HepG2 (cell line): ENCODE measurements around the gene CLIC5. TPM values are rescaled to one million over a fixed set of nuclear protein-coding genes. Genes with fewer than 3 reads are reported as not detected.

ENCODE experiments used
- ATAC-seq: fragments of 200-7000 bp; cut with Tn5 transposase; 3 replicates; pipeline ENCODE4 v1.9.1; 2020; ENCODE audit warnings: mild to moderate bottlenecking, moderate library complexity
- BruUV-seq: library from RNA; stranded (reverse); fragments of 400-500 nt; replicated peaks from 2 replicates; lab custom pipeline; 2021; lab: Mats Ljungman, UMichigan
- CTCF ChIA-PET: fragments of 300-600 bp; formaldehyde crosslinking; extraction: SDS; loops from one replicate; lab custom pipeline; 2021; ENCODE audit warnings: low total read pairs, inconsistent platforms, low intra/inter-chr PET ratio; lab: Yijun Ruan, JAX
- POLR2A ChIA-PET: fragments of 350-600 bp; sonication (Branson Sonifier 250); formaldehyde crosslinking; loops from one replicate; lab custom pipeline; 2020; ENCODE audit warnings: antibody characterized with exemption, inconsistent platforms; lab: Yijun Ruan, JAX
- DNase-seq: peaks from one replicate; pipeline ENCODE4 v3.0.0-alpha.2; 2015; ENCODE audit warnings: low spot score
- FAIRE-seq: peaks from 3 replicates; lab custom pipeline; 2011; peaks lifted over from hg19 to GRCh38; lab: Jason Lieb, UNC
- H2AFZ ChIP-seq: one replicate; pipeline ENCODE4 v1.6.1; 2011; ENCODE audit warnings: low read length, inconsistent platforms
- H3K27ac ChIP-seq: fragments of 300-600 bp; 3 replicates; pipeline ENCODE4 v1.8.0; 2011; ENCODE audit warnings: mixed run types, mild to moderate bottlenecking, mixed read lengths, low read length, inconsistent platforms; ENCODE audit not compliant: insufficient read depth; ENCODE audit errors: extremely low read length
- H3K27me3 ChIP-seq, 2 experiments: fragments of 200-600 bp in 1 of 2; 2 replicates in 1 of 2; 3 replicates in 1 of 2; pipeline versions ENCODE4 v1.6.0 to v1.8.0; 2011; ENCODE audit warnings: low read length in 2 of 2, mild to moderate bottlenecking in 2 of 2, moderate library complexity in 2 of 2, inconsistent platforms in 1 of 2; ENCODE audit not compliant: insufficient read depth in 2 of 2, control insufficient read depth in 1 of 2
- H3K36me3 ChIP-seq, 2 experiments: fragments of 200-600 bp in 1 of 2; replicated peaks in 1 of 2; 2 replicates in 1 of 2; 3 replicates in 1 of 2; pipeline versions ENCODE4 v1.5.1 to v1.8.0; 2011; ENCODE audit warnings: low read length in 2 of 2, inconsistent platforms in 1 of 2; ENCODE audit not compliant: insufficient read depth in 2 of 2, control insufficient read depth in 1 of 2
- H3K4me1 ChIP-seq: 2 replicates; pipeline ENCODE4 v1.5.1; 2012; ENCODE audit warnings: low read length, inconsistent platforms; ENCODE audit not compliant: insufficient read depth
- H3K4me2 ChIP-seq: 2 replicates; pipeline ENCODE4 v1.6.0; 2011; ENCODE audit warnings: low read depth, low read length, inconsistent platforms
- H3K4me3 ChIP-seq, 3 experiments: fragments of 200-600 bp in 1 of 3; sonication (generic), shearing (Covaris generic) in 1 of 3; replicated peaks in 1 of 3; 2 replicates each; pipeline ENCODE4 v1.5.1; 2011 to 2016; ENCODE audit warnings: low read length in 3 of 3, inconsistent platforms in 2 of 3, low read depth in 2 of 3, mild to moderate bottlenecking in 2 of 3, control low read depth in 1 of 3, mixed read lengths in 1 of 3; ENCODE audit not compliant: insufficient read depth in 1 of 3
- H3K79me2 ChIP-seq: one replicate; pipeline ENCODE4 v1.6.1; 2011; ENCODE audit warnings: low read length, inconsistent platforms; ENCODE audit not compliant: insufficient read depth
- H3K9ac ChIP-seq: 2 replicates; pipeline ENCODE4 v1.6.0; 2011; ENCODE audit warnings: mild to moderate bottlenecking, low read depth, low read length, inconsistent platforms; ENCODE audit not compliant: insufficient read depth
- H3K9me3 ChIP-seq: 2 replicates; pipeline ENCODE4 v1.5.1; 2012; ENCODE audit warnings: mild to moderate bottlenecking, low read length
- H4K20me1 ChIP-seq: 2 replicates; pipeline ENCODE4 v1.6.0; 2011; ENCODE audit warnings: inconsistent platforms, mild to moderate bottlenecking, low read length, moderate library complexity; ENCODE audit not compliant: insufficient read depth
- FIP1L1 ChIP-seq: fragments of 200-400 bp; formaldehyde crosslinking; IDR thresholded peaks from 2 replicates; pipeline ENCODE4 v1.6.1; 2018; ENCODE audit warnings: low read depth, mild to moderate bottlenecking, low read length, moderate library complexity, borderline replicate concordance; ENCODE audit not compliant: insufficient read depth
- HNRNPH1 ChIP-seq: fragments of 200-400 bp; formaldehyde crosslinking; optimal IDR thresholded peaks from 2 replicates; pipeline ENCODE3; 2017; ENCODE audit warnings: mild to moderate bottlenecking, low read depth, low read length
- MIXL1 ChIP-seq: IDR thresholded peaks from 2 replicates; pipeline ENCODE4 v1.6.1; 2016
- NFE2 ChIP-seq: sonication (generic); formaldehyde crosslinking; IDR thresholded peaks from 2 replicates; pipeline ENCODE4 v1.4.0; 2020; ENCODE audit warnings: missing genetic modification reagents
- NPAS2 ChIP-seq: sonication (generic); formaldehyde crosslinking; IDR thresholded peaks from 2 replicates; pipeline ENCODE4 v1.8.0; 2022; ENCODE audit warnings: mild to moderate bottlenecking, missing genetic modification reagents, borderline replicate concordance
- PAWR ChIP-seq: sonication (generic); formaldehyde crosslinking; IDR thresholded peaks from 2 replicates; pipeline ENCODE4 v1.4.0; 2020; ENCODE audit warnings: missing genetic modification reagents, mild to moderate bottlenecking, borderline replicate concordance
- RFXANK ChIP-seq: IDR thresholded peaks from 2 replicates; pipeline ENCODE4 v1.6.1; 2016
- SOX5 ChIP-seq: IDR thresholded peaks from 2 replicates; pipeline ENCODE4 v1.6.1; 2016; ENCODE audit warnings: borderline replicate concordance
- SP140L ChIP-seq: sonication (generic); formaldehyde crosslinking; IDR thresholded peaks from 2 replicates; pipeline ENCODE4 v1.4.0; 2020; ENCODE audit warnings: missing genetic modification reagents, borderline replicate concordance
- TGIF2 ChIP-seq: IDR thresholded peaks from 2 replicates; pipeline ENCODE4 v1.6.1; 2016; ENCODE audit warnings: control low read depth, missing compliant biosample characterization
- ZC3H13 ChIP-seq: sonication (generic); formaldehyde crosslinking; IDR thresholded peaks from 2 replicates; pipeline ENCODE4 v1.8.1; 2023; ENCODE audit warnings: mild to moderate bottlenecking, missing genetic modification reagents, moderate library complexity
- ZFP36 ChIP-seq: fragments of 150-350 bp; IDR thresholded peaks from 2 replicates; pipeline ENCODE4 v1.6.1; 2018; ENCODE audit warnings: borderline replicate concordance, low read length, low read depth; ENCODE audit not compliant: partially characterized antibody
- ZNF17 ChIP-seq: sonication (generic); formaldehyde crosslinking; IDR thresholded peaks from 2 replicates; pipeline ENCODE4 v1.5.0; 2020; ENCODE audit warnings: mild to moderate bottlenecking, missing genetic modification reagents
- ZNF549 ChIP-seq: sonication (generic); formaldehyde crosslinking; IDR thresholded peaks from 2 replicates; pipeline ENCODE4 v1.5.0; 2020; ENCODE audit warnings: missing genetic modification reagents
- WGBS: methylation state at CpG from one replicate; pipeline ENCODE4 v1.1.6; 2017; ENCODE audit warnings: low lambda C conversion rate; 5-methylcytosine and 5-hydroxymethylcytosine counted together
- in situ Hi-C: cut with HindIII; loops from 2 replicates; pipeline ENCODE4 v1.10.0; 2017; ENCODE audit warnings: low pct_unique_long_range_greater_than_20kb; ENCODE audit not compliant: extremely low pct_ligation_motif_present
- intact Hi-C: fragments of 100-400 bp; cut with micrococcal nuclease; formaldehyde crosslinking; loops from one replicate; pipeline ENCODE4 v1.10.0; 2022; ENCODE audit not compliant: unreplicated experiment
- polyA plus RNA-seq, 8 experiments: library from polyadenylated mRNA; depleted of rRNA in 3 of 8; stranded (reverse) in 7 of 8; unstranded in 1 of 8; fragments of >200 nt; fragmentation: Illumina TruSeq in 4 of 8; extraction: Trizol in 4 of 8; gene quantifications; 2 replicates each; pipeline versions ENCODE4 v1.2.1 to v1.2.3, GENCODE V29; 2011 to 2016; ENCODE audit warnings: low read depth in 4 of 8, missing spikeins in 1 of 8, mixed read lengths in 1 of 8; ENCODE audit not compliant: insufficient read depth in 1 of 8
- total RNA-seq, 5 experiments: library from RNA; depleted of rRNA; stranded (reverse); fragments of >200 nt; fragmentation: Illumina TruSeq; extraction: Trizol; gene quantifications; 2 replicates each; pipeline ENCODE4 v1.2.3, GENCODE V29; 2016; ENCODE audit warnings: low read depth in 1 of 5
- TF ChIP-seq, protein P1 (sequence below): sonication (generic); formaldehyde crosslinking; IDR thresholded peaks from 2 replicates; pipeline ENCODE4 v1.4.0; 2020; ENCODE audit warnings: missing genetic modification reagents, borderline replicate concordance
- TF ChIP-seq, protein P2 (sequence below): sonication (generic); formaldehyde crosslinking; conservative IDR thresholded peaks from 2 replicates; pipeline ENCODE4 v1.8.0; 2022; ENCODE audit warnings: mild to moderate bottlenecking, moderate library complexity, missing genetic modification reagents

Gene CLIC5
- total and polyA plus RNA-seq, 2 of the 13 experiments (the other 11 are each of a cell fraction or from before 2014, with no cell fraction given) = not detected

GRCh38 chr6:46032110-46032998, 16.7 kb upstream of the CLIC5 start:
- Histone ChIP-seq H3K27me3 (no peaks in the 10 kb centered on the region; a peak in 1 of 5 replicates), H3K9me3 (no peaks in the 10 kb centered on the region), H3K4me1 (no peaks in the 10 kb centered on the region), H3K79me2 (no peaks in the 10 kb centered on the region), H2AFZ (no peak overlapping the region), H4K20me1 (no peaks in the 10 kb centered on the region), H3K36me3 (no peaks in the 10 kb centered on the region), H3K27ac (no peak overlapping the region), H3K4me3 (no peak overlapping the region), H3K4me2 (no peak overlapping the region), H3K9ac (no peak overlapping the region)
- 2% methylated on average over 6 of the region's 6 CpGs for WGBS
- BruUV-seq = no TSS peak
- DNase-seq = no peak
- ChIA-PET CTCF (no interaction called here), POLR2A (no interaction called here)
- in situ Hi-C loops = no loop called here
- intact Hi-C loops = no loop called here
- no peak for ATAC-seq
- no peak for TF ChIP-seq ZNF17 (CRISPR knock-in tag)
- no peak for TF ChIP-seq PAWR
- TF ChIP-seq ZC3H13 = no peak
- TF ChIP-seq RFXANK (CRISPR knock-in tag) = no peak
- TF ChIP-seq, protein P1, sequence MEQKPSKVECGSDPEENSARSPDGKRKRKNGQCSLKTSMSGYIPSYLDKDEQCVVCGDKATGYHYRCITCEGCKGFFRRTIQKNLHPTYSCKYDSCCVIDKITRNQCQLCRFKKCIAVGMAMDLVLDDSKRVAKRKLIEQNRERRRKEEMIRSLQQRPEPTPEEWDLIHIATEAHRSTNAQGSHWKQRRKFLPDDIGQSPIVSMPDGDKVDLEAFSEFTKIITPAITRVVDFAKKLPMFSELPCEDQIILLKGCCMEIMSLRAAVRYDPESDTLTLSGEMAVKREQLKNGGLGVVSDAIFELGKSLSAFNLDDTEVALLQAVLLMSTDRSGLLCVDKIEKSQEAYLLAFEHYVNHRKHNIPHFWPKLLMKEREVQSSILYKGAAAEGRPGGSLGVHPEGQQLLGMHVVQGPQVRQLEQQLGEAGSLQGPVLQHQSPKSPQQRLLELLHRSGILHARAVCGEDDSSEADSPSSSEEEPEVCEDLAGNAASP (CRISPR knock-in tag) = no peak
- no peak for TF ChIP-seq TGIF2 (CRISPR knock-in tag)
- no peak for TF ChIP-seq FIP1L1
- TF ChIP-seq NFE2 (CRISPR knock-in tag) = no peak
- TF ChIP-seq, protein P2, sequence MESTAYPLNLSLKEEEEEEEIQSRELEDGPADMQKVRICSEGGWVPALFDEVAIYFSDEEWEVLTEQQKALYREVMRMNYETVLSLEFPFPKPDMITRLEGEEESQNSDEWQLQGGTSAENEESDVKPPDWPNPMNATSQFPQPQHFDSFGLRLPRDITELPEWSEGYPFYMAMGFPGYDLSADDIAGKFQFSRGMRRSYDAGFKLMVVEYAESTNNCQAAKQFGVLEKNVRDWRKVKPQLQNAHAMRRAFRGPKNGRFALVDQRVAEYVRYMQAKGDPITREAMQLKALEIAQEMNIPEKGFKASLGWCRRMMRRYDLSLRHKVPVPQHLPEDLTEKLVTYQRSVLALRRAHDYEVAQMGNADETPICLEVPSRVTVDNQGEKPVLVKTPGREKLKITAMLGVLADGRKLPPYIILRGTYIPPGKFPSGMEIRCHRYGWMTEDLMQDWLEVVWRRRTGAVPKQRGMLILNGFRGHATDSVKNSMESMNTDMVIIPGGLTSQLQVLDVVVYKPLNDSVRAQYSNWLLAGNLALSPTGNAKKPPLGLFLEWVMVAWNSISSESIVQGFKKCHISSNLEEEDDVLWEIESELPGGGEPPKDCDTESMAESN (CRISPR knock-in tag) = no peak
- TF ChIP-seq SOX5 = no peak
- TF ChIP-seq ZNF549 (CRISPR knock-in tag) = no peak
- no peak for TF ChIP-seq SP140L (CRISPR knock-in tag)
- no peak for TF ChIP-seq HNRNPH1
- no peak for TF ChIP-seq MIXL1
- TF ChIP-seq ZFP36 = no peak
- TF ChIP-seq NPAS2 (CRISPR knock-in tag) = no peak
- FAIRE-seq = no peak
